Keratinocyte (primary cell): ENCODE results near the gene CCR7. TPM values are rescaled to one million over a fixed set of nuclear protein-coding genes. Genes with fewer than 3 reads are reported as not detected.

ENCODE experiments used
- DNase-seq: peaks from one replicate; pipeline ENCODE4 v3.0.0-alpha.2; 2011; ENCODE audit warnings: low read depth, missing footprints, low spot score
- FAIRE-seq: peaks from 2 replicates; lab custom pipeline; 2011; peaks lifted over from hg19 to GRCh38; lab: Jason Lieb, UNC
- H2AFZ ChIP-seq: 2 replicates; pipeline ENCODE4 v1.6.0; 2012; ENCODE audit warnings: low read length, control low read depth, inconsistent platforms; ENCODE audit not compliant: control insufficient read depth
- H3K27ac ChIP-seq: 2 replicates; pipeline ENCODE4 v1.5.1; 2011; ENCODE audit warnings: low read length; ENCODE audit not compliant: control insufficient read depth, insufficient read depth
- H3K27me3 ChIP-seq: 3 replicates; pipeline ENCODE4 v1.6.0; 2011; ENCODE audit warnings: low read length; ENCODE audit not compliant: control insufficient read depth, insufficient read depth; ENCODE audit errors: extremely low read depth
- H3K36me3 ChIP-seq, 2 experiments: 2 replicates in 1 of 2; 3 replicates in 1 of 2; pipeline ENCODE4 v1.5.1; 2011; ENCODE audit warnings: low read length in 2 of 2, mild to moderate bottlenecking in 1 of 2; ENCODE audit not compliant: control insufficient read depth in 2 of 2, insufficient read depth in 2 of 2; ENCODE audit errors: extremely low read depth in 1 of 2
- H3K4me1 ChIP-seq: 3 replicates; pipeline ENCODE4 v1.5.1; 2011; ENCODE audit warnings: low read length; ENCODE audit not compliant: control insufficient read depth, insufficient read depth; ENCODE audit errors: extremely low read depth
- H3K4me2 ChIP-seq: 3 replicates; pipeline ENCODE4 v1.6.0; 2011; ENCODE audit warnings: low read depth, low read length; ENCODE audit not compliant: control insufficient read depth, insufficient read depth; ENCODE audit errors: extremely low read depth
- H3K4me3 ChIP-seq, 3 experiments: fragments of 200-600 bp in 1 of 3; sonication (generic) in 1 of 3; 2 replicates in 2 of 3; 3 replicates in 1 of 3; pipeline ENCODE4 v1.5.1; 2011 to 2016; ENCODE audit warnings: low read length in 3 of 3, mild to moderate bottlenecking in 3 of 3, control low read depth in 2 of 3, inconsistent platforms in 1 of 3, low read depth in 1 of 3, mixed read lengths in 1 of 3, mixed run types in 1 of 3, moderate library complexity in 1 of 3; ENCODE audit not compliant: control insufficient read depth in 2 of 3, insufficient read depth in 2 of 3; ENCODE audit errors: extremely low read depth in 1 of 3
- H3K79me2 ChIP-seq: 2 replicates; pipeline ENCODE4 v1.6.0; 2012; ENCODE audit warnings: low read length; ENCODE audit not compliant: control insufficient read depth, insufficient read depth
- H3K9ac ChIP-seq: 3 replicates; pipeline ENCODE4 v1.6.0; 2011; ENCODE audit warnings: low read length; ENCODE audit not compliant: control insufficient read depth, insufficient read depth; ENCODE audit errors: extremely low read depth
- H3K9me1 ChIP-seq: 3 replicates; pipeline ENCODE4 v1.6.0; 2011; ENCODE audit warnings: low read length; ENCODE audit not compliant: control insufficient read depth, insufficient read depth; ENCODE audit errors: extremely low read depth
- H3K9me3 ChIP-seq: 2 replicates; pipeline ENCODE4 v1.5.1; 2012; ENCODE audit warnings: low read depth, low read length; ENCODE audit not compliant: control insufficient read depth
- H4K20me1 ChIP-seq: 3 replicates; pipeline ENCODE4 v1.6.0; 2011; ENCODE audit warnings: low read length; ENCODE audit not compliant: control insufficient read depth, insufficient read depth; ENCODE audit errors: extremely low read depth
- CTCF ChIP-seq, 3 experiments: IDR thresholded peaks in 1 of 3; conservative IDR thresholded peaks in 1 of 3; optimal IDR thresholded peaks in 1 of 3; 2 replicates in 2 of 3; 3 replicates in 1 of 3; pipeline versions ENCODE3 to v1.5.1; 2011; ENCODE audit warnings: low read length in 3 of 3, mild to moderate bottlenecking in 3 of 3, moderate library complexity in 2 of 3, control low read depth in 1 of 3, inconsistent platforms in 1 of 3; ENCODE audit not compliant: insufficient read depth in 2 of 3; ENCODE audit errors: extremely low read depth in 1 of 3
- EZH2 ChIP-seq: IDR thresholded peaks from one replicate; pipeline ENCODE4 v1.6.1; 2012; ENCODE audit warnings: inconsistent platforms, mild to moderate bottlenecking, low read length, moderate library complexity
- dilution Hi-C: fragments of 300-500 bp; cut with MboI; formaldehyde crosslinking; loops from one replicate; pipeline ENCODE4 v1.7.0; 2020; ENCODE audit warnings: low sequenced_read_pairs; ENCODE audit not compliant: extremely low pct_ligation_motif_present
- polyA plus RNA-seq, 5 experiments: library from polyadenylated mRNA; depleted of rRNA in 3 of 5; stranded (reverse) in 3 of 5; stranded (forward) in 1 of 5; unstranded in 1 of 5; fragments of >200 nt; gene quantifications; 1 replicate in 1 of 5; 2 replicates in 3 of 5; 3 replicates in 1 of 5; pipeline versions ENCODE4 v1.2.1 to v1.2.3, GENCODE V29; 2011 to 2012; ENCODE audit warnings: missing spikeins in 2 of 5, low read depth in 1 of 5, low replicate concordance in 1 of 5

The CCR7 gene
- polyA plus RNA-seq, 1 donor (not counting 4 experiments of a cell fraction or from before 2014, with no cell fraction given): 0.16 TPM

- Histone ChIP-seq H3K4me2 (no peak overlapping the region), H3K9me1 (no peaks in the 10 kb centered on the region), H3K27me3 (peaks cover 4% of the 10 kb centered on the region), H3K27ac (no peak overlapping the region), H3K4me1 (no peaks in the 10 kb centered on the region), H3K9ac (no peak overlapping the region), H3K9me3 (no peaks in the 10 kb centered on the region), H3K4me3 (no peak overlapping the region), H2AFZ (no peak overlapping the region), H4K20me1 (no peaks in the 10 kb centered on the region), H3K79me2 (no peaks in the 10 kb centered on the region), H3K36me3 (no peaks in the 10 kb centered on the region)
- dilution Hi-C loops: no loop called here
- TF ChIP-seq EZH2 (no peak), CTCF (optimal IDR thresholded peaks at IDR 0.05 in 1 of 3, IDR thresholded peaks at IDR 0.05 in 1 of 3, conservative IDR thresholded peaks at IDR 0.05 in 1 of 3; ENCODE audit: extremely low read depth in 1 of 3, insufficient read depth in 2 of 3, low read length in 3 of 3) (no peak)
- DNase-seq (no peak), FAIRE-seq (no peak)
Observed at GRCh38 chr17:40596261-40596919, 31.1 kb upstream of the CCR7 start.

- peaks cover 8% of the 10 kb centered on the region for H3K27me3 ChIP-seq
- dilution Hi-C loops: no loop called here
Observed at GRCh38 chr17:40590742-40591141, 25.5 kb upstream of the CCR7 start.

More at GRCh38 chr17:40590742-40591141, 25.5 kb upstream of the CCR7 start:
- no peaks in the 10 kb centered on the region for H3K9me1 ChIP-seq
- FAIRE-seq: no peak
- no peaks in the 10 kb centered on the region for H3K79me2 ChIP-seq
- H4K20me1 ChIP-seq: no peaks in the 10 kb centered on the region
- no peak overlapping the region for H3K9ac ChIP-seq
- no peak overlapping the region for H2AFZ ChIP-seq
- no peak for DNase-seq
- H3K27ac ChIP-seq: no peak overlapping the region
- no peaks in the 10 kb centered on the region for H3K4me1 ChIP-seq
- H3K9me3 ChIP-seq: no peaks in the 10 kb centered on the region
- no peak overlapping the region for H3K4me3 ChIP-seq
- no peak overlapping the region for H3K4me2 ChIP-seq
- no peaks in the 10 kb centered on the region for H3K36me3 ChIP-seq
- TF ChIP-seq CTCF (optimal IDR thresholded peaks at IDR 0.05 in 1 of 3, IDR thresholded peaks at IDR 0.05 in 1 of 3, conservative IDR thresholded peaks at IDR 0.05 in 1 of 3; ENCODE audit: extremely low read depth in 1 of 3, insufficient read depth in 2 of 3, low read length in 3 of 3) (no peak), EZH2 (no peak)
